ENCODE measurements around the gene MLPH.

- TF ChIP-seq, protein P1, sequence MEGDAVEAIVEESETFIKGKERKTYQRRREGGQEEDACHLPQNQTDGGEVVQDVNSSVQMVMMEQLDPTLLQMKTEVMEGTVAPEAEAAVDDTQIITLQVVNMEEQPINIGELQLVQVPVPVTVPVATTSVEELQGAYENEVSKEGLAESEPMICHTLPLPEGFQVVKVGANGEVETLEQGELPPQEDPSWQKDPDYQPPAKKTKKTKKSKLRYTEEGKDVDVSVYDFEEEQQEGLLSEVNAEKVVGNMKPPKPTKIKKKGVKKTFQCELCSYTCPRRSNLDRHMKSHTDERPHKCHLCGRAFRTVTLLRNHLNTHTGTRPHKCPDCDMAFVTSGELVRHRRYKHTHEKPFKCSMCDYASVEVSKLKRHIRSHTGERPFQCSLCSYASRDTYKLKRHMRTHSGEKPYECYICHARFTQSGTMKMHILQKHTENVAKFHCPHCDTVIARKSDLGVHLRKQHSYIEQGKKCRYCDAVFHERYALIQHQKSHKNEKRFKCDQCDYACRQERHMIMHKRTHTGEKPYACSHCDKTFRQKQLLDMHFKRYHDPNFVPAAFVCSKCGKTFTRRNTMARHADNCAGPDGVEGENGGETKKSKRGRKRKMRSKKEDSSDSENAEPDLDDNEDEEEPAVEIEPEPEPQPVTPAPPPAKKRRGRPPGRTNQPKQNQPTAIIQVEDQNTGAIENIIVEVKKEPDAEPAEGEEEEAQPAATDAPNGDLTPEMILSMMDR (IDR thresholded peaks at IDR 0.05; ENCODE audit: insufficient read depth, low read length), result no peak
- TF ChIP-seq REST (IDR thresholded peaks at IDR 0.05; ENCODE audit: insufficient replicate concordance, low read depth), result no peak
- TF ChIP-seq POLR2AphosphoS5 (IDR thresholded peaks at IDR 0.05; ENCODE audit: low read depth), result no peak
- no peak for TF ChIP-seq SPI1 (IDR thresholded peaks at IDR 0.05; ENCODE audit: borderline replicate concordance, low read depth)
Measured at GRCh38 chr2:237514474-237515130, 27.6 kb downstream of the MLPH start.

All from HL-60 (cell line).